Epithelial cell of proximal tubule (primary cell): Measurements from ENCODE around the gene CDPF1. TPM values are rescaled to one million over a fixed set of nuclear protein-coding genes. Genes with fewer than 3 reads are reported as not detected.

Experiments used
- DNase-seq: peaks from one replicate; pipeline ENCODE4 v3.0.0-alpha.2; 2011; ENCODE audit warnings: low read depth
- H3K4me3 ChIP-seq: 2 replicates; pipeline ENCODE4 v1.5.1; 2011; ENCODE audit warnings: low read depth, mild to moderate bottlenecking, low read length
- CTCF ChIP-seq: conservative IDR thresholded peaks from 2 replicates; pipeline ENCODE4 v1.5.1; 2012; ENCODE audit warnings: low read depth, mild to moderate bottlenecking, low read length
- total RNA-seq: library from RNA; depleted of rRNA; stranded (reverse); fragments of >200 nt; gene quantifications from 2 replicates; pipeline ENCODE4 v1.2.3, GENCODE V29; 2015

Gene CDPF1
- total RNA-seq, 1 donor from 2014 or later: 7.0 TPM

- no peak for DNase-seq
- no peak for TF ChIP-seq CTCF
- no peak overlapping the region for H3K4me3 ChIP-seq
These were observed 16.9 kb downstream of the CDPF1 start for GRCh38 chr22:46233231-46233630.

- no peak for DNase-seq
- H3K4me3 ChIP-seq: no peak overlapping the region
- no peak for TF ChIP-seq CTCF
These were observed 19.7 kb downstream of the CDPF1 start for GRCh38 chr22:46230262-46230901.

GRCh38 chr22:46229701-46230100 lies 20.4 kb downstream of the CDPF1 start:
- DNase-seq: no peak
- no peak for TF ChIP-seq CTCF
- H3K4me3 ChIP-seq: no peak overlapping the region

- TF ChIP-seq CTCF: no peak
These were observed 23.5 kb downstream of the CDPF1 start for GRCh38 chr22:46226577-46226976.

GRCh38 chr22:46225631-46226030 lies 24.5 kb downstream of the CDPF1 start:
- no peak overlapping the region for H3K4me3 ChIP-seq
- no peak for DNase-seq
- no peak for TF ChIP-seq CTCF

More at GRCh38 chr22:46226577-46226976, 23.5 kb downstream of the CDPF1 start:
- H3K4me3 ChIP-seq: no peak overlapping the region
- no peak for DNase-seq

- H3K4me3 ChIP-seq: no peak overlapping the region
- TF ChIP-seq CTCF: no peak
- no peak for DNase-seq
These were observed 25.2 kb downstream of the CDPF1 start for GRCh38 chr22:46224898-46225290.
